Liver (tissue), 3 donors: ENCODE results near the gene LNX1.

Source experiments
- CTCF ChIP-seq: fragments of 150-350 bp; IDR thresholded peaks from 2 replicates; pipeline ENCODE4 v1.5.1; 2017; ENCODE audit warnings: improper control_type of control experiment, low read depth, low read length; ENCODE audit not compliant: missing input control
- HNF4G ChIP-seq: IDR thresholded peaks from 2 replicates; pipeline ENCODE4 v1.6.1; 2016; ENCODE audit warnings: antibody characterized with exemption
- JUND ChIP-seq, 2 donors: IDR thresholded peaks; 2 replicates each; pipeline ENCODE4 v1.6.1; 2016; ENCODE audit warnings: antibody characterized with exemption in 2 of 2
- MAX ChIP-seq: IDR thresholded peaks from 2 replicates; pipeline ENCODE4 v1.6.1; 2016; ENCODE audit warnings: antibody characterized with exemption
- RAD21 ChIP-seq, 2 donors: IDR thresholded peaks; 2 replicates each; pipeline ENCODE4 v1.6.1; 2016; ENCODE audit warnings: antibody characterized with exemption in 2 of 2, mild to moderate bottlenecking in 2 of 2
- REST ChIP-seq: IDR thresholded peaks from 2 replicates; pipeline ENCODE4 v1.6.1; 2016; ENCODE audit warnings: antibody characterized with exemption, mild to moderate bottlenecking
- SP1 ChIP-seq: IDR thresholded peaks from 2 replicates; pipeline ENCODE4 v1.6.1; 2018; ENCODE audit warnings: antibody characterized with exemption, mild to moderate bottlenecking
- TAF1 ChIP-seq: conservative IDR thresholded peaks from 2 replicates; pipeline ENCODE4 v1.6.1; 2016; ENCODE audit warnings: antibody characterized with exemption, mild to moderate bottlenecking
- YY1 ChIP-seq: IDR thresholded peaks from 2 replicates; pipeline ENCODE4 v1.6.1; 2016; ENCODE audit warnings: antibody characterized with exemption, mild to moderate bottlenecking
- donor health status: healthy.
- donor health status: healthy.

GRCh38 chr4:53563824-53564223 lies 27.5 kb downstream of the LNX1 start:
- TF ChIP-seq SP1: no peak
- no peak for TF ChIP-seq CTCF
- no peak for TF ChIP-seq TAF1
- TF ChIP-seq REST: no peak
- TF ChIP-seq RAD21 (IDR thresholded peaks at IDR 0.05): no peak
- TF ChIP-seq MAX: no peak
- TF ChIP-seq HNF4G: no peak
- TF ChIP-seq JUND (IDR thresholded peaks at IDR 0.05): no peak
- no peak for TF ChIP-seq YY1
